GM12872 (cell line): ENCODE data around the gene RPRD1B.

Experiments
- TF ChIP-seq, protein P1 (sequence below): IDR thresholded peaks from 3 replicates; pipeline ENCODE4 v1.5.1; 2011; ENCODE audit warnings: low read depth, mild to moderate bottlenecking, low read length, moderate library complexity; ENCODE audit not compliant: insufficient read depth

RPRD1B gene

DNA sequence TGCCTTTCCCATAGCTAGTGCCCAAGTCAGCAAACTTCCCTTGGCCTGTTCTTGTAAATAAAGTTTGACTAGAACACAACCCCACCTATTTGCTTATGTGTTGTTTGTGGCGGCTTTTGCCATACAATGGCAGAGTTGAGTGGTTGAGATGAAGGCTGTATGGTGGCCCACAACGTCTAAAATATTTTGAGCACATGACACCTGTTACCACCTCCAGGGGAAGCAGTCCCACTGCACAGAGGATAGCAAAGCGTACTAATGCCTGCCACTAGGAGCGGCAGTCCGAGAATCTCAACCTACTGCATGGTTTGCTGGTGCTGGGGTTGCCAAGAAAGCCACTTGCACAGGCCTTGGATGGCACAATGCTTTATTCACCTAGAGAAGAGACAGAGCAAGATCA lies 72.9 kb downstream of the RPRD1B start:
- TF ChIP-seq, protein P1, sequence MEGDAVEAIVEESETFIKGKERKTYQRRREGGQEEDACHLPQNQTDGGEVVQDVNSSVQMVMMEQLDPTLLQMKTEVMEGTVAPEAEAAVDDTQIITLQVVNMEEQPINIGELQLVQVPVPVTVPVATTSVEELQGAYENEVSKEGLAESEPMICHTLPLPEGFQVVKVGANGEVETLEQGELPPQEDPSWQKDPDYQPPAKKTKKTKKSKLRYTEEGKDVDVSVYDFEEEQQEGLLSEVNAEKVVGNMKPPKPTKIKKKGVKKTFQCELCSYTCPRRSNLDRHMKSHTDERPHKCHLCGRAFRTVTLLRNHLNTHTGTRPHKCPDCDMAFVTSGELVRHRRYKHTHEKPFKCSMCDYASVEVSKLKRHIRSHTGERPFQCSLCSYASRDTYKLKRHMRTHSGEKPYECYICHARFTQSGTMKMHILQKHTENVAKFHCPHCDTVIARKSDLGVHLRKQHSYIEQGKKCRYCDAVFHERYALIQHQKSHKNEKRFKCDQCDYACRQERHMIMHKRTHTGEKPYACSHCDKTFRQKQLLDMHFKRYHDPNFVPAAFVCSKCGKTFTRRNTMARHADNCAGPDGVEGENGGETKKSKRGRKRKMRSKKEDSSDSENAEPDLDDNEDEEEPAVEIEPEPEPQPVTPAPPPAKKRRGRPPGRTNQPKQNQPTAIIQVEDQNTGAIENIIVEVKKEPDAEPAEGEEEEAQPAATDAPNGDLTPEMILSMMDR = no peak

DNA sequence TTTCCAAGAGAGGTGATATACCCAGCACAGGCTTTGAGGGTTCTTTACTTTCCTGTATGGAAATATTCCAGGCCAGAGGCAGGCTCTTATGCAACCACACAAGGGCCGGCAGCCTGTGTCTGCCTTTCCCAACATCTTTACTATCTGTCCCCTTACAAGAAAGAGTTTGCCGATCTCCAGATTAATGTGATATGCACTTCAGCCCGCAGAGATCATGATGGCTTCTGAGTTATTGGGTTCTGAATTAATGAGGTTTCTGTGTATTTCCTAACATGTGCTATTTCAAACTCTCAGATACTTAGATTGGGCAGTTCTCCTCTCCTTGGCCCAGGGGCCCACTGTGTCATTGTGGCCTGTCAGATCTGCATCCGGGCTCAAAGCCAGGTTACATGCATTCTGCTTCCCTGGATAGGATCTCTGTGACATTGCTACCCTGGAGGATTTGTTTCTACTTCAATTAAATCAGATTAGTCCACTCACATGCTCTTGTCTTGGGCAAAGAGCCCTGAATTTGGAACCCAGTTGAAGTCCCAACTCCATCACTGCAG lies 75.0 kb downstream of the RPRD1B start:
- TF ChIP-seq, protein P1 = no peak

DNA sequence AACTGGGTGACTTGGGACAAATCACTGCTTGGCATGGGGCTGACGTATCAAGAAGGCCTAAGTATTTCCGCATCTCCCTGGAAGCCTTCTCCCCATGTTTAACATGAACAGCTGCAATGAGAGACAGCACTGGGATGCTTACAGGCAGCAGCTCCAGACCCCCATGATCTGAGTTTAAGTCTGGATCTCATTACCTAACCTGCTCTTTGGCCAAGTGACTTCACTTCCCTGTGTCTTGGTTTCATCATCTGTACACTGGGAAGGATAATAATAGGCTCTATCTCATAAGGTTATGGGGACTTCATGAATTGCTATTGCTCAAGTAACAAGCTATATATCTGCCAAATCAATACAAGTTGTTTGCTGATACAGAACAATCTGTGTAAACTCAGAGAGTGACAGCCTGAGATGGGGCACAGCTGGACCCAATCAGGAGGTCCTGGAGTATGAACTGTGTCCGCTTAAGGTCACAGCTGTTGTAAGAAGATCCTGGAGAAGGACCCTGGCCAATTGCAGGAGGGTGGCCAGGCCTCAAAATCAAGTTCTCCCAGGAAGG lies 75.5 kb downstream of the RPRD1B start:
- TF ChIP-seq, protein P1 = no peak

DNA sequence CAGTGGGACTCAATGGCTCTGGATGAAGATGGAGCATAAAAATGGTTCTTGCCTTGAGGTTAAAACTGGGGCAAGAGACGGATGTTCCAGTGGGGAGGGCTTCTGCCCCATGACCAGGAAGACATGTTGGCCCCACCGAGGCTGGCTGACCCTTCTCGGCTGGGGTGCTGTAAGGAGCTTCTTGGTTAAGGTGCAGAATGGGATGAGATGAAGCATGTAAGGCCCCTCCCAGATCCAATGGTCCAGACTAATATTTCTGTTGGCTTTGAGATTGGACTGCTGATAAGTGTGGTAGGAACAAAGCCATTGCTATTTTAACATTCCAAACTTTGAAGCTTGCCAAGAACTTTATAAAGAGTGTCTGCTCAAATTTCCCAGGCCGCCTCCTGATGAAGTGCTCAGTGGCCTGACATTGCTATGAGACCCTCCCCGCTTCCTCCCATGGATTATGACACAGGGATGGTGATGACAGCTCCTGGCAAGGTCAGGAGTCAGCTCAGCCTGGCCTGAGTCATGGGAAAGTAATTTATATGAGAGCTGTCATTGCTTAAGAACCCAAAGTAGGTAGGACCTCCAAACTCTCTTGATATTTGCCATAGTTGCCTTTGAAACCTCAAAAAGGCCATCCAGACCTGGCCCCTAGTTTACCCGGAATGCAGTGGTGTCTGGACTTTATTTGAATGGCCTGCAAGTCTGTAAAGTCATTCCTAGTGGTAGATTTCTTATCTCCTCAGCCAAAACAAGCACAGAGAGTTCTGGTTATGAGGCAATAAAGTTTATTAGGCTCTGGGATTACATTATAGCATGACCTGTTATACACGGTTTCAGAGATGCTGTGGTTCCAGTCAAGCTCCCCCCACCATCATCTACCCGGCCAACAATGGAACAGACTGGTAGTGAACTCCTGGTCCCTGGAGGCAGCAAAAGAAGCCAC lies 76.3 kb downstream of the RPRD1B start:
- TF ChIP-seq, protein P1 = no peak

GRCh38 chr20:38110525-38111178 lies 77.1 kb downstream of the RPRD1B start:
- TF ChIP-seq, protein P1 = no peak

DNA sequence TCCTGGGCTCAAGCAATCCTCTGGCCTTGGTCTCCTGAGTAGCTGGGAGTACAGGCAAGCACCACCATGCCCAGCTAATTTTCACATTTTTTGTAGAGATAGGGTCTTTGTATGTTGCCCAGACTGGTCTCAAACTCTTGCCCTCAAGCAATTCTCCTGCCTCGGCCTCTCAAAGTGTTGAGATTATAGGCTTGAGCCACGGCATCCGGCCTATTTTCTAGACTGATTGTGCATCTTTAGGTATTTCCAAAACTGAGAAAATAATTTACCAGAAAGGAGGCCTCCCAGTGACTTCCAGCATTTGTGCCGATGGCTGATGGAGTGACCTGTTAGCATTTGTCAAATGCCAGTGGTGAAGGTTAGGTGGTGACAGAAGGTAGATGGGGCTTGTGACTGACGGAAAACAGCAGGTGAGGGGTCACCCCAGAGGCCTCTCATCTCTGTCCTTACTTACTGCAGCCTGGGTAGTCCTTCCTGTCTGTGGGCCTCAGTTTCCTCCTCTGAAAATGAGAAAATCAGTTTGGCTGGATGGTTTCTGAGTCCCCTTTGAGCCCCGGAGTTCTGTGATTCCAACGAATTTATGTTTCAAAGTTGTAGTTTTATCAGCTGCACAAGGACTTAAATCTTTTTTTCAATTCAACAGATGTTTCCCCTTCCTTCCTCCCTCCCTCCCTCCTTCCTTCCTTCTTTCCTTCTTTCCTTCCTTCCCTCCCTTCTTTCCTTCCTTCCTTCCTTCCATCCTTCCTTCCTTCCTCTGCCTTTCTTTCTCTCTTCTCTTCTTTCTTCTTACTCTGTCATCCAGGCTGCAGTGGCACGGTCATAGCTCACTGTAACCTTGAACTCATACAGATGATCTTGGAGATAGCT lies 78.1 kb downstream of the RPRD1B start:
- TF ChIP-seq, protein P1 = no peak
